Subcutaneous adipose tissue (tissue), 4 donors: ENCODE data around the gene SLC2A10. TPM values are rescaled to one million over a fixed set of nuclear protein-coding genes. Genes with fewer than 3 reads are reported as not detected.

Source experiments
- CTCF ChIP-seq: fragments of 450-650 bp; IDR thresholded peaks from one replicate; pipeline ENCODE4 v1.5.1; 2016; ENCODE audit warnings: low read depth, mild to moderate bottlenecking, control low read depth, antibody characterized with exemption, moderate library complexity
- total RNA-seq, 4 donors: library from RNA; depleted of rRNA; stranded (reverse); fragments of >200 nt; gene quantifications; one replicate each; pipeline ENCODE4 v1.1.0, GENCODE V29; 2016

SLC2A10 gene
- total RNA-seq, 4 donors from 2014 or later: 4.4 to 14.9 (median 11.4) TPM

GRCh38 chr20:46742669-46743045 lies 33.2 kb downstream of the SLC2A10 start:
- TF ChIP-seq CTCF: no peak

GRCh38 chr20:46743088-46743487 lies 33.6 kb downstream of the SLC2A10 start:
- TF ChIP-seq CTCF: no peak

- TF ChIP-seq CTCF: no peak
These were observed 37.6 kb downstream of the SLC2A10 start for GRCh38 chr20:46746956-46747526.

GRCh38 chr20:46749147-46749546 lies 39.7 kb downstream of the SLC2A10 start:
- TF ChIP-seq CTCF: no peak

GRCh38 chr20:46751856-46752255 lies 42.4 kb downstream of the SLC2A10 start:
- TF ChIP-seq CTCF: no peak

- TF ChIP-seq CTCF: no peak
These were observed 43.3 kb downstream of the SLC2A10 start for GRCh38 chr20:46752728-46753127.

GRCh38 chr20:46755483-46756413 lies 46.3 kb downstream of the SLC2A10 start:
- no peak for TF ChIP-seq CTCF
